ENCODE data around the gene KLHL36.
A peak's percentile ranks its signal among the peaks of the same experiment; 100 is the strongest.

Gene KLHL36

DNA sequence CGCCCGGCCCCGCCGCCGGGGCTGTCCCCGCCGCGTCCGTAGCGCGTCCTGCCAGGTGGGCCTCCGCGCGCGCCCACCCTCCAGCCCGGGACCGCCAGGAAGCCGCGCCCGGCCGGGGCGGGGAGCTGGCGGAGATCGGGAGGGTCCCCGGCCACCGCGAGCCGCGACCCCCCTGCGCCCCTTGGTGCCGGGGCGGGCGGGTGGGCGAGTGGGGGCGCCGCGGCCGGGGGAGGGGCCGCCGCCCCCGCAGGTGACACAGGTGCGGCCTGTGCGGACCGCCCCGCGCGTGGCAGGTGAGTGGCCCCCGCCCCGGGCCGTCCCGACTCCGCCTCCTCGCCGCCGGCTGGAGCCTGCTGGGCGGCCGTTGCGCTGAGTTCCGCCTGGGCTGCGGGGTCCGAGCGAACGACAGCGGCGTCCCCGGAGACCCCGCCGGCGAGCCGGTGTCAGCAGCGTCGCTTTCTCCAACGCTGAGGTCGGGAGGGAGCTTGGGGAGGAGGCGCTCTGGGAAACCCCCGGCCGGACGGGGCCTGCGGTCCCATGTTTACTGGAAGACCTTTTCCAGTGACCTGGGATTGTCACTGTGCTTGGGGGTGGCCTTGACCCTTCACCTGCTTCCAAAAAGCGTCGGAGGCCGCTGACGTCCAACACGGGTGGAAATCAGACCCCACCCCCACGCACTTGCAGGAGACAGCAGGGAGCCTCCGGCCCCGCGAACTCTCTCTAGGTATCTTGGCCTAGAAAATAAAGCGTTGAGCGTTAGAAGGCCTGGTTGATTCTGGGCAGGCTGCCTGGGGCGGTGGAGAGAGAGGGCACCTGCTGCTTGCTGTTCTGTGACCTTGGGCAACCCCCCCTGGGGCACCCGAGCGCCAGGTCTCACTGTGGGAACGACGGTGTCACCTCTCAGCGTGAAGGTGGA lies 542 bp downstream of the KLHL36 start:
- H3K9me3 Mint-ChIP-seq: no peaks in the 10 kb centered on the region
- peaks cover 3% of the 10 kb centered on the region for H3K27me3 Mint-ChIP-seq
- H3K36me3 Mint-ChIP-seq (ENCODE audit: low read depth): peaks cover 38% of the 10 kb centered on the region
- peak overlapping the region; percentile 79 for H3K4me3 Mint-ChIP-seq
- H3K4me1 Mint-ChIP-seq (ENCODE audit: low read depth): peaks cover 47% of the 10 kb centered on the region
- peak overlapping the region; percentile 75 for H3K27ac Mint-ChIP-seq
- peak; percentile 70 for DNase-seq

DNA sequence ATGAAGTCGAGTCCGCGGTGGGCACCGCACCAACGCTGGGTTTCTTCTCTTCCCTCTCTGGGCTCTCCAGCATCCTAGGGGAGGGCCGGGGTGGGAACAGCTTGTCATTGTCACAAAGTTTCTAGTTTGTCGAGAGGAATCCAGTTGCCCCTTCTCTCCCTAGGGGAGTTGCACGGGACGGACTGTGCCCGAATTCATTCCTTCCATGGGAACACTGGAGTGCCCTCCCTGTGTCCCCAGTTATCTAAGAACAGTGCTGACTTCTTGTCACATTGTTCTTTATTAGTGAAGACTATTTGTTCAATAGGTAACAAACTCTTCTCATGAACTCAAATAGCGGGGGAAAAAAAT lies 1.2 kb downstream of the KLHL36 start:
- H3K4me3 Mint-ChIP-seq: peak overlapping the region; percentile 79
- H3K9me3 Mint-ChIP-seq: no peaks in the 10 kb centered on the region
- peaks cover 44% of the 10 kb centered on the region for H3K36me3 Mint-ChIP-seq (ENCODE audit: low read depth)
- H3K27me3 Mint-ChIP-seq: peaks cover 3% of the 10 kb centered on the region
- no peak for DNase-seq
- H3K27ac Mint-ChIP-seq: peak overlapping the region; percentile 75
- peaks cover 53% of the 10 kb centered on the region for H3K4me1 Mint-ChIP-seq (ENCODE audit: low read depth)

DNA sequence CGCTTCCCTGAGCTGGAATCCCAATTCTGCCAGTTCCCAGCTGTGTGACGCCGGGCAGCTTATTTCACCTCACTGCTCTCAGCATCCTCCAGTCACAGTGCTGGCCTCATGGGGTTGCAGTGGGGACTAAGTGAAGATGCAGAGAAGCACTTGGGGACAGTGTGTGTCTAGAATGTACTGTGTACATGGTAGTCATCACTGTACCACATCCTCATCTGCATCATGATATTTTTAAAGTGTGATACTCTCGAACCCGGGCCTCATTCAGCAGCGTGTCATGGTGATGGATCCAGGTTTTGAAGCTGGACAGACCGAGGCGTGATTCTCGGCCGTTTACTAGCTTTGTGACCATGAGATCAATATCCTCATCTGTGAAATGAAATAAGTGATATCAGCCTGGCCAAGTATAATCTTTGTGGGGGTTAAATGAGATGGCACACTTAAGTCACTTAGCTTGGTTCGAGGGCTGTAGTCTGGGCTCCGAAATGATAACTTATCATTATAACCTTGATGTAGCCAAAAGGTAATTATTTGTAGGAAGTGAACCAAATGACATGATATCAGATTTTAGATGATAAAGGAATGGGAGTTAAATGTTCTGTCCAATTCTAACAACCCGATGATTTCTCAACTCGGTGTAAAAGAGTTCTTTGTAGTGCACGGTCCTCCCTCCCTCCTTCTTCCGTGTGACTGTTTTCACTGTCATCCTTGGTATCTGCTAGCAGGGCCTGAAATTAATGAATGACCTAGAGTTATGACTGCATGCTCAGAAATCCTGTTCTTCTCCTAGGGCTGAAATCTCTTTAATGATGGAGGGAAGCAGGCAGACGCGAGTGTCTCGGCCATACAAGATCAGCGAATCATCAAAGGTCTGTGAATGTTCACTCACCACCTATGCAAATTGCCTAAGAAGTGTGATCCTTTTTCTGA lies 2.0 kb downstream of the KLHL36 start:
- Mint-ChIP-seq H3K9me3 (no peaks in the 10 kb centered on the region), H3K4me3 (peak overlapping the region; percentile 68), H3K4me1 (ENCODE audit: low read depth) (peaks cover 59% of the 10 kb centered on the region), H3K27ac (peak overlapping the region; percentile 81), H3K36me3 (ENCODE audit: low read depth) (peaks cover 51% of the 10 kb centered on the region), H3K27me3 (peaks cover 3% of the 10 kb centered on the region)
- no peak for DNase-seq

DNA sequence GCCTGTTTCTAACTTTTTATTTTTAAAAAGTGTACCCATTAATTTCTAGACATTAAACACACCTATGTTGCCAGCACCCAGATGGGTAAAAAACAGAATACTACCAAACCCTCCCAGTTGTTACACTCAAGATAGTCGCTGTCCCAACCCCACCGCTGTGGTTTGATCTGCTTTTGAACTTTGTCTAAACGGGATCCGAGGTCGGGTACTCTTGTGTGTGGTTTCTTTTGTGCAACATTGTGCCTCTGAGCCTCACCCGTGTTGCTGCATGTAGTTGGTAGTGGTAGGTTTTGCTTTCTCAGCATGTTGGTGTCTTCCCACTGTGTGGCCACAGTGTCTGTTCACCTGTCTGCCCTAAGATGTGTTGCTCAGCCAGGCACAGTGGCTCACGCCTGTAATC lies 4.3 kb downstream of the KLHL36 start:
- Mint-ChIP-seq H3K27ac (peak overlapping the region; percentile 74), H3K4me1 (ENCODE audit: low read depth) (peaks cover 76% of the 10 kb centered on the region), H3K4me3 (no peak overlapping the region), H3K9me3 (no peaks in the 10 kb centered on the region), H3K36me3 (ENCODE audit: low read depth) (peaks cover 63% of the 10 kb centered on the region), H3K27me3 (peaks cover 2% of the 10 kb centered on the region)
- DNase-seq: no peak

DNA sequence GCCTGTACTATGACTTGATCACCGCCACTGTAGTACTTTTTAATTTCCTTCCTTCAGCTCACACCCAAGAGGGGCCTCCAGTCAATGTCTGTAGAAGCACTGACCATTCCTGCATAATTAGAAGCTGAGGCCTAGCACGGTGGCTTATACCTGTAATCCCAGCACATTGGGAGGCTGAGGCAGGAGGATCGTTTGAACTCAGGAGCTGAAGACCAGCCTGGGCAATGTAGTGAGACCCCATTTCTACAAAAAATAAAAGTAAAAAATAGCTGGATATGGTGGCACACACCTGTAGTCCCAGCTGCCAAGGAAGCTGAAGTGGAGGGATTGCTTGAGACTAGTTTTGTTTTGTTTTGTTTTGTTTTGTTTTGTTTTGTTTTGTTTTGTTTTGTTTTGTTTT lies 5.9 kb downstream of the KLHL36 start:
- Mint-ChIP-seq H3K36me3 (ENCODE audit: low read depth) (peaks cover 80% of the 10 kb centered on the region), H3K4me1 (ENCODE audit: low read depth) (peaks cover 79% of the 10 kb centered on the region), H3K4me3 (no peak overlapping the region), H3K27me3 (no peaks in the 10 kb centered on the region), H3K9me3 (no peaks in the 10 kb centered on the region), H3K27ac (no peak overlapping the region)
- DNase-seq: no peak

DNA sequence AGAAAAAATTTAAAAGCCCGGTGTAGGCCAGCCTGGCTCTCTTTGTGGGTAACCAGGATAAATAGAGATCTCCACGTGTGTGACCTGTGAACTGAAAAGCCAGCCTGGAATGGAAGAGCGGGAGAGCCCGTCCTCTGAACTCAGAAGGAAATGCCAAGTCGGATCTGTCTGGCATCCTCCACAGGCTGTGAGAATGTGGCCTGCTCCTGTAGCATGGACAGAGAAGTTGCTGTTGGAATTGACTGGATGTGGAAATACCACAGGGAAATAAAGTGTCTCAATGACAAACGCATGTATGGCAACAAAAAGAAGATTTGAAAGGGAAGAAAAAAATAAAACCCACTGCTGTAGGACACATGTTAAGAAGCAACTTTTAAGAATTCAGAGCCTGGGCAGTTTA lies 6.7 kb downstream of the KLHL36 start:
- H3K27me3 Mint-ChIP-seq: no peaks in the 10 kb centered on the region
- H3K4me1 Mint-ChIP-seq (ENCODE audit: low read depth): peaks cover 72% of the 10 kb centered on the region
- peaks cover 86% of the 10 kb centered on the region for H3K36me3 Mint-ChIP-seq (ENCODE audit: low read depth)
- no peak overlapping the region for H3K4me3 Mint-ChIP-seq
- DNase-seq: no peak
- no peaks in the 10 kb centered on the region for H3K9me3 Mint-ChIP-seq
- H3K27ac Mint-ChIP-seq: no peak overlapping the region

DNA sequence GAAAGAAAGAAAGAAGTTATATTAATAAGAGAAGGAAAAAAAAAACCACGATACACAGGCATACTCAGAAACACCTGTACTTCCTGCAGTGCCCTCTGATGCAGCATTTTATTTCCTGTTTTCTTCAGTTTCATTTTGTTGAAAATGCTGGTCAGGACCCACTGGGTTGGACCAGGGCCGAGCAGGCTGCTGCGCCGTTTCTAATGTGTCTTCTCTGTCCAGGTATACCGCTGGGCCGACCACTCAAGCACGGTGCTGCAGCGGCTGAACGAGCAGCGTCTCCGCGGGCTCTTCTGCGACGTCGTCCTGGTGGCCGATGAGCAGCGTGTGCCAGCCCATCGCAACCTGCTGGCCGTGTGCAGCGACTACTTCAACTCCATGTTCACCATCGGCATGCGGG lies 8.3 kb downstream of the KLHL36 start:
- no peak for DNase-seq
- H3K27ac Mint-ChIP-seq: peak overlapping the region; percentile 71
- peaks cover 86% of the 10 kb centered on the region for H3K36me3 Mint-ChIP-seq (ENCODE audit: low read depth)
- peaks cover 58% of the 10 kb centered on the region for H3K4me1 Mint-ChIP-seq (ENCODE audit: low read depth)
- no peak overlapping the region for H3K4me3 Mint-ChIP-seq
- no peaks in the 10 kb centered on the region for H3K27me3 Mint-ChIP-seq
- no peaks in the 10 kb centered on the region for H3K9me3 Mint-ChIP-seq

DNA sequence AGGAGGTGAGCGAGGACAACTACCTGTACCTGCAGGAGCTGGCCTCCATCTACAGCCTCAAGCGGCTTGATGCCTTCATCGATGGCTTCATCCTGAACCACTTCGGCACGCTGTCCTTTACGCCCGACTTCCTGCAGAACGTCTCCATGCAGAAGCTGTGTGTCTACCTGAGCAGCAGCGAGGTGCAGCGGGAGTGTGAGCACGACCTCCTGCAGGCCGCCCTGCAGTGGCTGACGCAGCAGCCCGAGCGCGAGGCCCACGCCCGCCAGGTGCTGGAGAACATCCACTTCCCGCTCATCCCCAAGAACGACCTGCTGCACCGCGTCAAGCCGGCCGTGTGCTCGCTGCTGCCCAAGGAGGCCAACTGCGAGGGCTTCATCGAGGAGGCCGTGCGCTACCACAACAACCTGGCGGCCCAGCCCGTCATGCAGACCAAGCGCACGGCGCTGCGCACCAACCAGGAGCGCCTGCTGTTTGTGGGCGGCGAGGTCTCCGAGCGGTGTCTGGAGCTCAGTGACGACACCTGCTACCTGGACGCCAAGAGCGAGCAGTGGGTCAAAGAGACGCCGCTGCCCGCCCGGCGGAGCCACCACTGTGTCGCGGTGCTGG lies 9.0 kb downstream of the KLHL36 start:
- H3K36me3 Mint-ChIP-seq (ENCODE audit: low read depth): peaks cover 86% of the 10 kb centered on the region
- H3K27ac Mint-ChIP-seq: no peak overlapping the region
- H3K9me3 Mint-ChIP-seq: no peaks in the 10 kb centered on the region
- no peaks in the 10 kb centered on the region for H3K27me3 Mint-ChIP-seq
- H3K4me1 Mint-ChIP-seq (ENCODE audit: low read depth): peaks cover 52% of the 10 kb centered on the region
- H3K4me3 Mint-ChIP-seq: no peak overlapping the region
- DNase-seq: no peak

DNA sequence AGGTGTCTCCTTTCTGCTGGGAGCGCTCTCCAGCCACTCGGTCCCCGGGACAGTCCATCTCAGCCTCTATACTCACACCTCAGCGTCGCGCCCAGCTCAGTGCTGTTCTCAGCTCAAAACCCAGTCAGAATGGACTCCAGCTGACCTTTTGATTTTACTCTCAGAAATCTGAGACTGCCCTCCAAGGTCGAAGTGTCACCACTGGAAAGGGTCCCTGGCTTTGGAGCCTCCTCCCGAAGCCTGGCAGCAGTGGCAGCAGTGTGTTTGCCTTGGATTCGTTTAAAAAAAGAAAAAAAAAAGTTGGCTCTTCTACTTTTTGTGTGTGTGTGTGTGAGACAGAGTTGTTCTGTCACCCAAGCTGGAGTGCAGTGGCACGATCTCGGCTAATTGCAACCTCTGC lies 10.4 kb downstream of the KLHL36 start:
- peaks cover 88% of the 10 kb centered on the region for H3K36me3 Mint-ChIP-seq (ENCODE audit: low read depth)
- no peak for DNase-seq
- peaks cover 42% of the 10 kb centered on the region for H3K4me1 Mint-ChIP-seq (ENCODE audit: low read depth)
- H3K4me3 Mint-ChIP-seq: no peak overlapping the region
- H3K27ac Mint-ChIP-seq: peak overlapping the region; percentile 68
- no peaks in the 10 kb centered on the region for H3K27me3 Mint-ChIP-seq
- no peaks in the 10 kb centered on the region for H3K9me3 Mint-ChIP-seq

DNA sequence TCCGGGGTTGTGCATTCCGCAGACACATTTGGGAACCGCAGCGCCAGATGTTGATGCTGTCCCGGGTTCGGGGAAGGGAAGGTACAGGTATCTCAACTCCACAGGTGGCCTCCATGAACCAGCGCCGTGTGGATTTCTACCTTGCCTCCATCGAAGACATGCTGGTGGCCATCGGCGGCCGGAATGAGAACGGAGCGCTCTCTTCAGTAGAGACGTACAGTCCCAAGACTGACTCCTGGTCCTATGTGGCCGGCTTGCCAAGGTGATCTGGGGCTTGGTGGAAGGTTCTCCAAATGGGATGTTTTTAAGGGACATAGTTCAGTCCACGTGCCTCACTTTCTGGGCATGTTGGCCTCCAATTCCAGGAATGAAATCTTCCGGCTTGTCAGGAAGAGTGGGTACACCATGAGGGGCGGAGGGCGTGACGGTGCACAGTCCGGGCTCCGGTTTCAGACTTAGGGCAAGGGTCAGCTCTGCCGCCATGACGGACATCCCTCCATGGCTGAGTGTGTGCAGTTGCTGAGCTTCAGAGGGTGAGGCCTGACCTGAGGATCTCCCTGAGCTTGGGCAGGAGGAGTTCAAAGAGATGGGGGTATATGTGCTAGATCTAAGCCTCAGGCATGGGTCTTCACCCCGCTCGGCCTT lies 11.5 kb downstream of the KLHL36 start:
- H3K4me1 Mint-ChIP-seq (ENCODE audit: low read depth): peaks cover 40% of the 10 kb centered on the region
- no peak for DNase-seq
- H3K36me3 Mint-ChIP-seq (ENCODE audit: low read depth): peaks cover 89% of the 10 kb centered on the region
- H3K9me3 Mint-ChIP-seq: no peaks in the 10 kb centered on the region
- no peaks in the 10 kb centered on the region for H3K27me3 Mint-ChIP-seq
- H3K4me3 Mint-ChIP-seq: no peak overlapping the region
- H3K27ac Mint-ChIP-seq: no peak overlapping the region

DNA sequence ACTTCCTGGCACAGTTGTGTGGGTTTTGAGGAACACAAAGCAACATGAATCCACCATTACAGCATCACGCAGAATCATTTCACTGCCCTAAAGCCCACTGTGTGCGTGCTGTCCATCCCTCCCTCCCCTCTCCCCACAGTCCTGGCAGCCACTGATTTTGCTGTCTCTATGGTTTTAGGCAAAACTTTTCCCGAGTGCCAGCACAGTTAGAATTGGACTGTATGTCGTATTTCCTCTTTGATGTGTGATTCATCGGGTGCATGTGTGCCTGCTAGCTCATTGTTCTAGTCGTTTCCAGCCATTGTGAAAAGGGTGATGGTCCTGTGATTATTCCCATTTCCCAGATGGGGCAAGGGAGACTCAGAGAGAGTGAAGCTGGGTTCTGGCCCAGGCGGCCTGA lies 12.7 kb downstream of the KLHL36 start:
- Mint-ChIP-seq H3K4me1 (ENCODE audit: low read depth) (peaks cover 31% of the 10 kb centered on the region), H3K9me3 (no peaks in the 10 kb centered on the region), H3K4me3 (no peak overlapping the region), H3K27ac (peak overlapping the region; percentile 33), H3K36me3 (ENCODE audit: low read depth) (peaks cover 92% of the 10 kb centered on the region), H3K27me3 (no peaks in the 10 kb centered on the region)
- no peak for DNase-seq

DNA sequence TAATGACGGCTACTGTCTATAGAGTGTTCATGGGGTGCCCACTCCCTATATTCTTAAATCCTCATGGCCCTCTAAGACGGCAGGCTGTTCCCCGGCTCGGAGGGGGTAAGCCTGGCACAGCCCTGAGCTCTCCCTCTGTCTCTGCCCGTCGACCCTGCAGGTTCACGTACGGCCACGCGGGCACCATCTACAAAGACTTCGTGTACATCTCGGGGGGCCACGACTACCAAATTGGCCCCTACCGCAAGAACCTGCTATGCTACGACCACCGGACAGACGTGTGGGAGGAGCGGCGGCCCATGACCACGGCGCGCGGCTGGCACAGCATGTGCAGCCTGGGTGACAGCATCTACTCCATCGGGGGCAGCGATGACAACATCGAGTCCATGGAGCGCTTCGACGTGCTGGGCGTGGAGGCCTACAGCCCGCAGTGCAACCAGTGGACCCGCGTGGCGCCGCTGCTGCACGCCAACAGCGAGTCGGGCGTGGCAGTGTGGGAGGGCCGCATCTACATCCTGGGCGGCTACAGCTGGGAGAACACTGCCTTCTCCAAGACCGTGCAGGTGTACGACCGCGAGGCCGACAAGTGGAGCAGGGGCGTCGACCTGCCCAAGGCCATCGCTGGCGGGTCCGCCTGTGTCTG lies 13.2 kb downstream of the KLHL36 start:
- Mint-ChIP-seq H3K27me3 (no peaks in the 10 kb centered on the region), H3K36me3 (ENCODE audit: low read depth) (peaks cover 96% of the 10 kb centered on the region), H3K9me3 (no peaks in the 10 kb centered on the region), H3K27ac (peak overlapping the region; percentile 10), H3K4me3 (no peak overlapping the region), H3K4me1 (ENCODE audit: low read depth) (peaks cover 26% of the 10 kb centered on the region)
- no peak for DNase-seq

DNA sequence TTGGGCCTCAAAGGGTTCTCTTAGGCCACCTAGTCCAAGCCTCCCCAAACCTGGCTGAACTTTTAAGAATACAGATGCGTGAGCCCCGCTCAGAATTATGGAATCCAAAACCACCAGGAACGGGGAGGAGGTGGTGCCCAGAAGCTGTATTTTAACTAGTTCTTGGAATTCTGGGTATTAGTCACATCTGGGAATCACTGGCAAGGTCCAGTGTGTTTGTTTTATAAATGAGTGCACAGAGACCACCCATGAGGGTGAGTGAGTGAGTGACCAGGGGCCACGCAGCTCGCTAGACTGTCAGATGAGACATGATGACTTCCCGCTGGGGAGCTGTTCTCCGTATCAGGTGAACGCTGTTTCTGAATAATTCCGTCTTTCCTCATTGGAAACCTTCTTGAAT lies 14.2 kb downstream of the KLHL36 start:
- DNase-seq: no peak
- Mint-ChIP-seq H3K9me3 (no peaks in the 10 kb centered on the region), H3K36me3 (ENCODE audit: low read depth) (peaks cover 92% of the 10 kb centered on the region), H3K4me1 (ENCODE audit: low read depth) (peaks cover 18% of the 10 kb centered on the region), H3K27me3 (no peaks in the 10 kb centered on the region), H3K27ac (no peak overlapping the region), H3K4me3 (no peak overlapping the region)
